HG03565 (cell line): ENCODE results near the gene C16orf89.
"Not testable (repeated sequence)": the region's sequence is repeated elsewhere in the genome, so short reads cannot be mapped to it uniquely, and the experiment has no call there.

ENCODE experiments used
- ATAC-seq: cut with Tn5 transposase; IDR thresholded peaks from one replicate; pipeline ENCODE4 v1.9.1; 2021; ENCODE audit warnings: mild to moderate bottlenecking, moderate library complexity; ENCODE audit not compliant: unreplicated experiment

The C16orf89 gene

DNA sequence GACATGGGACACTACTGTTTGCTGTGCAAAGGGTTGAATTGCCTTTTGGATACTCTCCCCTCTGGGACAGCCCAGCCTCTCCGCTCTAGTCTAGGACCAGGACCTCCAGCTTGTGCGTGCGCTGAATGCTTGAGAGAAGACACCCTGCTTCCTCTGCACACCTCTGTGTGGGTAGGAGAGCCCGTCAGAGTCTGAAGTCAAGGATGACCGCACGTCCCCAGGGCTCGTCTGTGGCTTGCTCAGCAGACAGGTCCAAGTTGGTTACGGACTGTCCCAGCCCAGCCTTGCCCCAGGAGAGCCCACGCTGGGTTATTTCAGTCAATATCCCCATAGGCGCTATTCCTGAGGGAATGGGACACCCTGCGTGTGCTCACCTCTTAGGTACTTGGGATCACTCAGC, 3.7 kb downstream of the C16orf89 start:
- ATAC-seq: peak; percentile 85

GRCh38 chr16:5060073-5060641, 5.6 kb downstream of the C16orf89 start:
- ATAC-seq: no peak

- ATAC-seq: no peak
Observed at GRCh38 chr16:5059386-5060072, 6.2 kb downstream of the C16orf89 start.

GRCh38 chr16:5058476-5058875, 7.3 kb downstream of the C16orf89 start:
- ATAC-seq: no peak

- peak; percentile 40 for ATAC-seq
Observed at GRCh38 chr16:5056352-5056751, 9.4 kb downstream of the C16orf89 start.

- ATAC-seq: no peak
Observed at GRCh38 chr16:5054876-5055865, 10.6 kb downstream of the C16orf89 start.

DNA sequence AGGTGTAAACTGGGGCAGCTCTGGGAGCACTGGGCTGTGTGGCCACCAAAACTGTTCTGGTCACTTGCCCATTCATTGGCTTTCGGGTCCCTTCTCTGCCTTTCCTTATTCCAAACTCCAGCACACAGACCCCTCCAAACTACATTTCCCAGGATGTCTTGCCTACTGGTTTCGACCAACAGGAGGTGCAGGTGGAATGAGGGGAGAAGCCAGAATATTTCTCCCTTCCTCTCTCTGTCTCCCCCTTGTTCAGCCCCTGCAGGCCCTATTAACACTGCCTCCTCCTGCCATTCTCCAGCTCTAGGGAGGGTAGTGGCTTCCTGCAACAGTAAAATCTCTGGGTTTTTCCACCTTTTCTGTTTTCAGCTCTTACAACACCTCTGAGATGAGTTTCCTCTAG, 18.8 kb downstream of the C16orf89 start:
- ATAC-seq: no peak

- no peak for ATAC-seq
Observed at GRCh38 chr16:5045499-5046115, 20.1 kb downstream of the C16orf89 start.

GRCh38 chr16:5044581-5044980, 21.2 kb downstream of the C16orf89 start:
- ATAC-seq: not testable (repeated sequence)

DNA sequence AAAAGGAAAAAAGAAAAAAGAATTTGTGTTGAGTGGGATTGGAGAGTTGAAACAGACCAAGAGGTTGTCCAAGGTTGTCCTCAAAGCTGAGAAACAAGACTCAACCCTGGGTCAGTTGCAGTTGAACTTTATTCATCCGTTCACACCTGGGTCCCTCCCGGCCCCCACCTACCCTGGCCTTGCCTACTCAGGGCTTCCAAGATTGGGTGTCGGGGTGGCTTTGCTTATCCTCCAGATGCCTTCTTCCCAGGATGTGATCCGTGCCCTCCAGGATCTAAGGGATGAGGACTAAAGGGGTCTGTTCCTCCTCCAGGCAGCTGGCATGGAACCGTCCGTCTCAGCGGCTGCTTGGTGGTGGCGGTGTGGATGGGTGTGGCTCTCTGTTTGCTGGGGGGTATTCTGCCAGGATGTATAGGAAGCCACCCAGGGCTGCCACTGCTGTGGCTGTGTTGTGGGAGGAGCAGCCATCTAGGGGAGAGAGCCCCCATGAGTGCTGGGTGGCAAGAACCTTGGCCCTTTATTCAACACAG, 21.7 kb downstream of the C16orf89 start:
- no peak for ATAC-seq

DNA sequence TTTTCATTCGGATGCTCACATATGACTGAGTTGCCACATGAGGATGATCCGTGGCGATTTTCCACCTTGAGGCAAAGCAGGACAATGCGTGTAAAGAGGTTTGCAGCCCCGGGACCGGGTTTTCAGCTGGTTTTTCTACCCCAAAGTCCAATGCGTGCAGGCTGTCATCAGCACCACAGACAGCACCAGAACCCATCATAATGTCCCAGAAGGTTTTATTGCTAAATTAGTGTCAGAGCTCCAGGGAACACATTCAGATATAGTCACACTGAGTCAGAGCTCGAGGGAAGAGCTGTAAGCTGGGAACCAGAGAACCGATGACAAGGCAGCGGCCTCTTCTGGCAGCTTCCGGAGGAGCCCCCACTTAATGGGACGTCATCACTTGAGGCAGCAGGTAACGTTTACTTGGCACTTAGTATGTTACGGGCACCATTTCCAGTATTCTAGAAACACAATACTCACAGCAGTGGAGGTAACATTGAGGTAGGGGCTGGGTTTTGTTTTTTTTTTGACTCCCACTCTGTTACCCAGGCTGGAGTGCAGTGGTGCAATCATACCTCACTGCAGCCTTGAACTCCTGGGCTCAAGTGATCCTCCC, 23.1 kb downstream of the C16orf89 start:
- no peak for ATAC-seq

DNA sequence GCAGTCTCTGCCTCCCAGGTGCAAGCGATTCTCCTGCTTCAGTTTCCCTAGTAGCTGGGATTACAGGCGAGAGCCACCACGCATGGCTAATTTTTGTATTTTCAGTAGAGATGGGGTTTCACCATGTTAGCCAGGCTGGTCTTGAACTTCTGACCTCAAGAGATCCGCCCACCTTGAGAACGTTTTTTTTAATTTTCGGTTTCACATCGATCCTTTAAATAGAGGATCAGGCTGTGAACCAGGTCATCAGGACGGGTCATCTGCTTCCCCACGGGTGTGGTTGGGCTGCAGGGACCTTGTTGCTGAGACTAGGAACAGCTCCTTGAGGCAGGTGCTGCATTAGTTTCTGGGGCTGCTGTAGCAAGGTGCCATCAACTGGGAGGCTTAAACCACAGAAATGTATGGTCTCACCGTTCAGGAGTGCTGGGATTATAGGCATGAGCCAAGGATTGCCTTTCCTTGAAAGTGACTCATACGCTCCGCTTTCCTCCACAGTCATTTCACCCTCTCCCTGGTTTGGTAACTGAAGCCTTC, 24.1 kb downstream of the C16orf89 start:
- no peak for ATAC-seq

- ATAC-seq: no peak
Observed at GRCh38 chr16:5040451-5040850, 25.3 kb downstream of the C16orf89 start.

DNA sequence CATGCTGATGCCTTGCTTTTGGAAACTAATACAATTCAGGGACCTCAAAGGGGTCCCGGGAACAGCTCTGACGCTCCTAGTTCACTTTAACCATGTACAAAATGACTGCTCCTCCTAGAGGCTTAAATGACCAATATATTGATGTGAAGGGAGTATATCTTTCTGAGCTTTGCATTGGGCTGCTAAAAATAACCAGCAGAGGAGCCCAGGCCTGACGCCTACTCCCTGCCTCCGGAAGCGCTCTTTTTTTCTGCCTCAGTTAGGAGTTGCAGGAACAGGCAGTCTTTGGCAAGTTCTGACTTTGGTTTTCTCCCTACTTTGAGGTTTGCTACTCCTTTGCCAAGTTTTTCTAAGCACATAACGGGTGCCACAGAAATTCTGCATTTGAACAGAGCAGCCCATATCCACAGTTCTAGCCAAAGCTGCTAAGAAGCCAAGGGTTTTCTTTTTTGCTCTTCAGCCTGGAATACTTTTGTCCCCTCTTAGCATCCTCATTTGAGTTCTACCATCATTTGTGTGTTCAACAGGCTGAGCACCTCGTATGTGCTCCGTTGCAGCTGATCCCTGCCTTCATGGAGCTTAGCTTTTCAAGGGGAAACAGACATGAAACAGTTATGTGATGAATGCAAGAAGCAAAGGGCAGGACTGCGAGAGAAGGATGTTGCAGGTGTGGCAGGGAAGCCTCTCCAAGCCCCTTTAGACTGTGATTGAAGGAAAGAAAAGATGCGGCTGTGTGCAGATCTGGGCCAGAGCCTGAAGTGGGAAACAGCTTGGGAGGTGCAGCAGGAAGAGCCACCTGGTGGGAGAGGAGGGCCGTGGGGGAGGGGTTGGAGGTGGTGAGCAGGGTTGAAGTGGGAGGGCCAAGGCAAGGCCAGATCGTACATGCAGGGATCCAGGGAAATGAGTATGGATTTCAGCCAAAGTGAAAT, 29.3 kb downstream of the C16orf89 start:
- ATAC-seq: no peak

- no peak for ATAC-seq
Observed at GRCh38 chr16:5035909-5036227, 29.9 kb downstream of the C16orf89 start.

DNA sequence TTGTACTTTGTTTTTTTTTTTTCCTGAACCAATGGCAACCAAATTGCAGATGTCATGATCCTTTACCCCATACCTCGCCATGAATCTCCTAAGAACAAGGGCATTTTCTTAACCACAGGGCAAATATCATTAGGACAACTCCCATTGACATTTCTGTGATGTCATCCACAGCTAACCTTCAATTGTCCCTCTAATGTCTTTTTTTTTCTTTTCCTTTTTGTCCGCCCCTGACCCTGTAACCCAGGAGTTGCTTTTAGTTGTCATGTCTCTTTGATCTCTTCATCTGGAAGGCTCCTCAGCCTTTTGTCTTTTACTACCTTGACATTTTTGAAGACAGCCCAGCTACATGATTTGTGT, 31.6 kb downstream of the C16orf89 start:
- no peak for ATAC-seq

- ATAC-seq: peak; percentile 90
Observed at GRCh38 chr16:5033256-5034166, 32.2 kb downstream of the C16orf89 start, which contains the start of gene NAGPA. Gene NAGPA (minus strand): TSS chr16:5033935. CDS start chr16:5033914, 21 bp downstream.

GRCh38 chr16:5032748-5033167, 33.0 kb downstream of the C16orf89 start:
- ATAC-seq: no peak
